NCI-H1436 treated with DMSO at 0.1 percent for 48 hours (cell line): ENCODE data around the gene PLXNA2.

Experiments used
- DNase-seq: peaks from one replicate; lab custom pipeline; 2025; lab: John Stamatoyannopoulos, UW

The PLXNA2 gene

DNA sequence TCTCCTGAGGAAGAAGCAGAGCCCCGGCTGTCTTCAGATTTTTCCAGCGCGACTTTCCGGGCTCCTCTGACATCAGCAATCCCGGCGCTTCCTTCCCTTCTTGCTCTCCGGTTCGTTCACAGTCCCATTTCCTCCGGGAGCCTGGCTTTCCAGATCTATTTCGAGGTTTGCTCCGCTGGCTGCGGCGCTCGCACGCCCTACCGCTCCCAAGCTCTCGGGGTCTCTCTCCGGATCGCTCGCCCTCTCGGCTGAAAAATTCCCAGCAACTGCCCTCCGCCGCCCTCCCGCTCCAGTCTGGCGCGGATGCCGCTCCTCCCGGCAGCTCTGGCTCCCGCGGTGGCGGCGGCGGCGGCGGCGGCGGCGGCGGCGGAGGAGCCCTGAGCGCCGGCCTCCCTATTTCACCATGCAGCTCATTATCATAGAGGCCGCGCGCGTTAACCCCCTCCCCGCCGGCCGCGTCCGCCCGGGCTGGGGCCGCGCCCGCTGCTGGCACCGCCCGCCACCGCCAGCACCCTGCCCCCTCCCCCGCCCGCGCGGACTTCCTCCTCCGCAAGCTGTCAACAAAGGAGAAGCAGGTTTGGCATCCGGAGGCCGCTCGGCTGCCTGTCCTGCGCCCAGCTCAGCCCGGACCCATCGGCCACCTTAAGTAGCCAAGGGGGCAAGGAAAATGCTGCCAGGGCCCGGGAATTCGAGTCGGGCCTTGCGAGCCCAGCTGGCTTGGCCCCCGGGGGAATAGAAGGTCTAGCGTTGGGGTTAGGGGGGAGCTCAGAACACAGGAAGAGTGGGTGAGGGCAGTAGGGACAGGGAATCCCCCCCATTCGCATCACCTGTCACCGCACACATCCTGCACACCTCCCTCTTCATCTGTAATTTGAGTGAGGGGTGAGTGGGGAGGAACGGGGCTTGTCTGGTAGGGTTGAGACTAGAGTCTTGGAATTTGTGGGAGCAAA lies at the start of gene PLXNA2:
TSS of gene PLXNA2 (minus strand) at position 418 of the 950 bp plus-strand sequence. CDS start 26,462 bp downstream, outside the sequence.
- DNase-seq = peak; percentile 25

GRCh38 chr1:208292908-208293307 lies 48.7 kb upstream of the PLXNA2 start:
- no peak for DNase-seq

DNA sequence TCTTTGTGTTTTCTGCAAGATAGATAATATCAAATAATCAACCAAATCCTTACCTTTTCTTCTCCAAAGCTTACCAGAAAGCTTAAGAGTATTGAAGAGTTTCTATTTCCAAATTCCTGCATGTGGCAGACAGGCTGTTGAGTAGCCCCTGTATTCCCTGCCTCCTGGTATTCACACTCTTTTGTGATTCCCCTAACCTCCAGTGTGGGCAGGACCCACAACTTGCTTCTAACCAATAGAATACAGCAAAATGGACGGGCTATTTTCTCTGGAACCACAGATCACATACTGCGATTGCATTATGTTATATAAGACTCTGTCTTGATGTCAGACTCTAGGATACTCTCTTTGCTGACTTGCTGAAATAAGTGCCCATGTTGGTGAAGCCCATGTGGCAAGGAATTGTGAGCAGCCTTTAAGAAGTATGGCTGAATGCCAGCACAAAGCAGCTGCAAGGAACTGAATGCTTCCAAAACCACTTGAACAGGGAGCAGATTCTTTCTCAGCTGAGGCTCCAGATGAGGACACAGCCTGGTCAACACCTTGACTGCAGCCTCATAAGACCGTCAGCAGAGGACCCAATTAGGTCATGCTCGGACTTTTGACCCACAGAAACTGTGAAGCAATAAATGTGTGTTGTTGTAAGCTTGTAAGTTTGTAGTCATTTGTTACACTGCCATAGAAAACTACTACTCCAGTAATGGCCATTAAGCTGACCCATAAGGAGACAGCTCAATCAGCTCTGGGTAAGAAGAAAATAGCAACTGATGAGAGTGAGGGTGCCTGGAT lies 47.9 kb upstream of the PLXNA2 start:
- DNase-seq = no peak

GRCh38 chr1:208291129-208291528 lies 46.9 kb upstream of the PLXNA2 start:
- DNase-seq = no peak

DNA sequence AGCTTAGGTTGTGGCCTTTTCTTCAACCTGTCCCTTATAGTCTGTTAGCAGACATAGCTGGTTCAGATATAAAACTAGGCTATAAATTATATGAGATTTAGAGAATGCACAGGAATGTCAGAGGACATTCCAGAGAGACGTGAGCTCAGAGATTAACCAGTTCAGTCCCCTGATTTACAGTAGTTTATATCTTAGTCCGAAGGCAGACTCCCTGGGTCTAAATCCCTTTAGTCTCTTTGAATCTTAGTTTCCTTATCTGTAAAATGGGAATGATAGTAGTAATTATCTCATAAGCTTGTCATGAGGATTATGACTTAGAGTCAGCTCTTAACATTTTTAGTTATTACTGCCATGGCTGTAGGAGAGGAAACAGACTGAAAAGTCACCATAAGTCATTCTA lies 45.5 kb upstream of the PLXNA2 start:
- DNase-seq = no peak

GRCh38 chr1:208288495-208288894 lies 44.3 kb upstream of the PLXNA2 start:
- DNase-seq = no peak

DNA sequence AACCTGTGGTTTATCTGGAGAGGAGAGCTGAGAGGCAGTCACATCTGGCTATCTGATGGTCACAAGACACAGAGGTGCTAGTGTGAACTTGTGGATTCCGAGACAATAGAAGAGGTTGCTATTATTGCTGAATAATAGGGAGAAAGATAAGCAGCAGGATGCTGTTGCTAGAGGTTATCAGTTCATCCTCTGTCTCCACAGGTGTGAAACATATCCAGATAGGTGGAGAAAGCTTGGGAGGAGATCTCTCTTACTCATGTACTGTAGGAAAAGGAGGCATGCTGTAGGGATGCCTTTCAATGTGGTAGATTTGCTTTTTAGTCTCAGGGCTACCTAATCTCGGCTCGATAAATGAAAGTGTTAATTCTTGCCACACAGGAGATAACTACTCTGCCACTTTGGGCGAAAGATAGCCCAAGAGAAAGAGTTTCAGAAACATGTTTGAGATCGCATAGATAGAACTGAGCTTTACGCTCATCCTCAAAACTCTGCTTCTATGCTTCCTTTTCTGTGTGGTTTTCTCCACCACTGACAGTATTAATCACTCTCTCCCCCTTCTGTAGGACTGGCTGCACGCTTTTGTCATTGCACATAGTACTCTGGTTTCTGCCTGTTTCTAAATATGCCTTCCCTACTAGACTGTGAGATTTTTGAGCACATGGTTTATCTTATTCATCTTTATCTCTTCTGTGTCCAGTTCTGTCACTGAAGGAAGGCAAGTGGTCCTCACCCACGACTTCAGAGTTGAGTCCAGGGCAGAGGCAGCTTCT lies 36.7 kb upstream of the PLXNA2 start:
- no peak for DNase-seq

DNA sequence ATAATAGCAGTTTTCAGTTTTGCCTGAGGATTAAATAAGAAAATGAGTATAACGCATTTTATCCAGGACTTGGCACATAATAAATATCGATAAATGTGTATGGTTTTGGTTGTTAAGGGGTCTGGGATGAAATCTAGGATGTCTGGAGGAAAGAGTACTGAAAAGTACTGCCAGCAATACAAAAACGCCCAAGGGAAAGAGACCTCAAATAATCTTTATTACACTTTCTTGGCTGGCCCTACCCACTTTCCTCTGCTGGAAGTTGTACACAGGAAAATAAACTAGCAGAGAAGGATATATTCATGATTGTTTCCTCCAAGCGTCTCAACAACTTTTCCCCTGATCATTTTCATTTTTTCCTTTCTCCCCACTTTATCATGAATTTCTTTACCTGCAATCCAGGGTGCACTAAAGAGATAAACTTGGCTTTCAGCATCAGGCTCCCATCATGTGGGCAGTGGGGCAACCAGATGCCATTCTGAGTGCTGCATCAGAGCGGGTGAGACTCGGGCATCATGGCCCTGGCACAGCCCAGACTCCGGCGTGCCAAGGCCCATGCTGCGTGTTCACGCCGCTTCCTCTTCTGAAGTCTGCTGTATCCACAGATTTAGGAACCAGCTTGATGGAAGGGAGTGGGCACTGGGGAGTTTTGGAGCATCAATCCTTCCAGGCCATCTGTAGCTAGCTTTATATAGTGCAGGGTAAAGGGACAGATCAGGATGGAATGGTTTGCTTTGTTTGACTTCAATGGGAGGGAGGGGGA lies 35.8 kb upstream of the PLXNA2 start:
- DNase-seq = no peak

DNA sequence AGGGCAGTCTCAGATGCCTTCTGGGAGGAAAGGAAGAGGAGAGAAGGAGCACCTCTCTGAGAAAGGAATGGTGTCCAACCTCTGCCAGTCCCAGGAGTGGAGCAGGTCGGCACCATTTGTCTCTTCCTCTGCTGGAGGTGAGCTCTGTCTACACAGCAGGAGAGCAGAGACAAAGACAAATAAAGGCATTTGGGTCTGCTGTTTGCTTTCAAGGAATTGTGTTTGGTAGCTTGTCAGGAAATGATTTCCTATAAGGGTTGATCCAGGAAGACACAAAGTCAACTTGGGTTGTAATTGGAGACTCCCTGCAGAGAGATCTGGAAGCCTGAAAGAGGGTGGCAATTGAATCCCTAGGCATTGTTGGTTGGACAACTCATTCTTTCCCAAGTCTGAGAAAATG lies 34.5 kb upstream of the PLXNA2 start:
- DNase-seq = no peak

DNA sequence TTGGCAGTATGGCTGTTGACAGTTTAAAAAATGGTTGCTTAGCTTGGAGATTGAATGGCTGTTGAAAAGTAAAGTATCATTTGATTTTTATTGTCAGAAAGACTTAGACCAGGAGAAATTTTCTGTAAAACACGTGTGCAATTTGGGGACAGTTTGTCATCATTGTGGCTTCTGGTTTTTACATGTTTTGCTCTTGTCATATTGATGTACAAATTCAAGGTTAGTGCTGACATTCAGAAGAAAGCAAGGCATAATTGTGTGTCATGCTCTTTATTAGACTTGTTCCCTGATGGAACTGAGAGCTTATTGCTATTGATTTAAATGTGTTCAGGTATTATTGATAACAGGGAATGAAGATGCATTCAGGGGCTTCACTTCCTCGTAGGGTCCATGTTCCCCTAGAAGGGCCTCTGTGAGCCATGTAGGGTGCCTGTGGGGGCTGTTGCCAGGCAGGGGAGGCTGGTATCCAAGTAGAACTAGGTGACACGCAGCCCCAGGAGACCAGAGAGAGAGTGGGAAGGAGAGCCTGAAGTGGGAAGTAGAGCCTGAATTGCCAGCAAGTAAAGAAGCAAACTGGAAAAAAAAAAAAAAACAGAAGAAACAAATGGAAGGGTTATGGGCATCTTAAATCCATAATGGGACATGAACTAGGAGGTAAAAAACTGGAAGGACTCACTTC lies 32.7 kb upstream of the PLXNA2 start:
- DNase-seq = no peak

DNA sequence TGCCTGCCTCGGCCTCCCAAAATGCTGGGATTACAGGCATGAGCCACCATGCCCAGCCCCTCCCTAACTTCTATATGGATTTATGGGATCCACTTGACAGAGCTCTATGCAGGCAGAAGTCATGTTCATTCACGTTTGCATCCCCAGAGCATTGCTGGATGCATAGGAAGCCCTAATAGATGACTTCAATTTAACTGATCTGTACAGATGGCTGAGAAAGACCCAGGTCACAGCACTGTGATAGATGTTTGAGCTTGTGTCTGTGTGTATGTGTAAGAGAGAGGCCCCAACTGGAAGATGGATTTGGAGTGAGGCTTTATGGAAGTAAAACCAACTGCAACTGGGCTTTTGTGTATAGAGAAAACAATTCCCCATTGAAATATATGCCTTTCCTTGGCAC lies 30.9 kb upstream of the PLXNA2 start:
- DNase-seq = no peak

DNA sequence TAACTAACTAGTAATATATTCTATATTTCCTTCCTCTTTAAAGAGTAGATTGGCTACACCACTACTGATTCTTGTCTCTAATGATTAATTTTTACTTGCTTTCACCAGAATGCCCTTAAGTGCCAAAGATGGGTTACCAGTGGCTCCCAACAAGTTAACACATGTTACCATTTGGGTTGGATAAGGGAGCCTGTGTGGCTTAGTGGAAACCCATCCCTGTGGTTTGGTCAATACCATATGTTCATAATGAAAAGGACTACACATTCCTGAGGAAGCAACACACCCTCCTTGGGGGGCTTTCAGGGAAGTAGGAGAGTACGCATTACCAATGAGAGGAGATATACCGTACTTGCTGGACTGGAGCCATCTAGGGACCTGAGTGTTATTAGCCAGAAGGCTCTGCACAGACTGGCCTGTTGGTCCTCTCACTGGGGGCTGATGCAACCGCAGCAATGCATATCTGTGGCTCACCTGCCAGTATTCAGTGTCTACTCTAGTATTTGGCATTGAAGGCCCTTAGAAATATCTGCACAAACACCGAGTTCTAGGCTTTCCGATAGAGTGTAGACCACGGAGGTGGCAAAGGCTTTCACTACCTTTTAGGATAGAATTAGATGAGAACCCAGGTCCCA lies 29.3 kb upstream of the PLXNA2 start:
- no peak for DNase-seq

DNA sequence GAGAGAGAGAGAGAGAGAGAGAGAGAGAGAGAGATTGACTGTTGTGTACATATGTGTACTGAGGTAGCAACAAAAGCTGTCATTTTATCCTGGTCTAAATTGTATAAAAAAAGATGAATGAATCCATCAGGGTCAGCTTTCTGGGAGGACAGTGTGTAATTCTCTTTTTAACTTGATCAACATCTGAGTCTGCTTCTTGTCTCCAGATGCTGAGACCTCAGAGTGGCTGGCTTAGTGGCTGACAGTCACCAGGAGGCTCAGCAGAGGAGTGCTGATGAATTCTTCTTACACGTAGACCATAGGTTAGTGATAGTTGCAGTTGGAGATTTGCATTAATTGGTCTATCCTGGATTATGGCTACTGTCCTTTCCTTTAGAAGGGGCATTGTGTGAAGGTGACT lies 28.5 kb upstream of the PLXNA2 start:
- DNase-seq = no peak

DNA sequence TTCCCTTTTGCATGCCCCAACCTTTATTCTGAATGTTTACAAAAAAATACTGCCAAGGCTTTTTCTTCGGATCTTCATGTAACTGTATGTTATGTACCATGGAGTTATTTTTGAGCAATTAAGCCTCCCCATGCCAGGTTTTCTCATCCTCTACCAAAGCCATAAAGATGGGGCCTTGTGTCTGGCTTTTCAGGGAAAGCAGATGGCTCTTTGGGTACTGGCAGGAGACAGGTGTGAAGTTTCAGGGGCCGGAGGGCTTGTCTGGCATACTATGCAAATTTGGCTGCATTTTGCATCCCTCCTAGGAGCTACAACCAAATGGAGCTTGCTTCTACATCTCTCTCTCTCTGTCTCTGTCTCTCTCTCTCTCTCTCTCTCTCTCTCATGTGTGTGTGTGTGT lies 28.1 kb upstream of the PLXNA2 start:
- no peak for DNase-seq

DNA sequence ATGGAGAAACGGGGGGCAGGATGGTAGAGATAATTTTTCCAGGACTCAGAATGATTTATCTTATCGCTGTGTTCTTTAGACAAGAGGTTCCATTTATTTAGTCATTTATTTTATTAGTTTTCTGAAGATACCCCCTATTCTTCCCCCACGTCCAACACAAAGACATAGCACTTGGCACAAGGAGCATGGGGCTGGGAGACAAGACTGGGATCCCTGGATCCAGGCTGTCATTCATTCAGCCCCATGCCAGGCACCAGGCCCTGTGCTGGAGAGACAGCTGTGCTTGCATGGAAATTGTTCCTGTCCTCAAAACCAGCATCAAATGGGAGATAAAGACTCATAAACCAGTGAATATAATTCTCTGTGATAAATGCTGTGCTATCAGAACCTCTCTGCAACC lies 27.1 kb upstream of the PLXNA2 start:
- no peak for DNase-seq

GRCh38 chr1:208270651-208271141 lies 26.5 kb upstream of the PLXNA2 start:
- DNase-seq = no peak

DNA sequence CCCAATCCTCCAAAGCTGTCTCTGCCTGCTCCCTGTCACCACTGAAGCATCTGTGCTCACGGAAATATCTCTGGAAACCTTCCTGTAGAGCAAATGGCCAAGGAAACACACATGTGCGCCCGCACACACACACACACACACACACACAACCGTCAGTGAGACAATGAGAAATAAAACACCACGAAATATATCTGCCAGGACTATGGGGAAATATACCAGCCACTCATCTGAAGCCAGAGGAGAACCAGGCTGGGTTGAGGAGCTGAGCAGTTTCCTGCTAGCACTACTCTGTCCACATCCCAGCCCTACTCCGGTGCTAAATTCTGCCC lies 25.1 kb upstream of the PLXNA2 start:
- DNase-seq = no peak

DNA sequence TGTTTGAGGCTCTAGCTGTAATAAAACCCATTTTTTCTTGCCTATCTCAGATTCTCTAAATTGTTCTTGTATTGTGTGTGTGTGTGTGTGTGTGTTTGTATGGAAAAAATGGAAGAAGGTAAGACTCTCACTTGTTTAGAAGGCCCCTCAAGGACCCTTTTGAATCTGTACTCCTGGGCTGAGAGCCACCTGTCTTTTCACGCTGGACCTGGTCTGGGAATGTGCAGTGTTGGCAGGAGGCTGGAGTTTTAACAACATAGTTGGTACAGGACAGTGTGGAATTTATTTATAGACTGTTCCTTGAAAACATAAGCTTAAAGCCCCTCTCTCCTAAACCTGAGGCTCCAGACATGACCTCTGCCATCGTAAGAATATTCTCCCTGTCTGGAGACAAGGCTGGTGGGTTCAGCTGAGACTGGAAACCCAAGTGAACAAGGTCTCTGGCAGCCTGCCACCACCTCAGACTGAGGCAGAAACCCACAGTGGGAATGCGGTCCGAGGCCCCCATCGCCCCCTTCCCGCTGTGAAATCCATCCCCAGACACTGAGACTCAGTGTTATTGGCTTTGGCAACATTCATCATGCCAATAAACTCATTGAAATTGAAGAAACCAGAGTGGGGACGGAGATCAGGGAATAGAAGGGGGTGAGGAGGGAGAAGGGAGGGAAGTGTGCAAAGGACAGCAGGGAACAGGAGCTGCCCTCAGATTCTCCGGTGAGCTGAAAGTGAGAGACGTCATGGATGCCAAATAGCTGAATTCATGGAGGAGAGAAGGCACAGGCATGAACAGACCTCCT lies 24.6 kb upstream of the PLXNA2 start:
- DNase-seq = no peak

DNA sequence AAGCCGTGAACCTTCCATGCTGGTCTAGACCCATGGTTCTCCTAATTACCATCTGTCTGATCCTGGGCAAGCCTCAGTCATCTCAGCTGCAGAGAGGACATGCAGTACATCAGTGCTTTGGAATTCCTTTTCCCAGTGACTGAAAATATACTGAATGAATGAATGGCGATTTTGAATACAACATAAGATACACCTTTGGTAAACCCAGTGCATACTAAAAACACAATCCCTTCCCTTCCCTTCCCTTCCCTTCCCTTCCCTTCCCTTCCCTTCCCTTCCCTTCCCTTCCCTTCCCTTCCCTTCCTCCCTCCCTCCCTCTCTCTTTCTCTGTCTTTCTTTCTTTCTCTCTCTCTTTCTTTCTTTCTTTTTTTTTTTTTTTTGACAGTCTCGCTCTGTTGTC lies 21.3 kb upstream of the PLXNA2 start:
- no peak for DNase-seq

- no peak for DNase-seq
These were observed 20.9 kb upstream of the PLXNA2 start for GRCh38 chr1:208265122-208265469.
